DND-41 (cell line): ENCODE data around the gene GBA2.

Experiments used
- EZH2 ChIP-seq: IDR thresholded peaks from 3 replicates; pipeline ENCODE4 v1.6.1; 2012; ENCODE audit warnings: borderline replicate concordance, low read depth, mild to moderate bottlenecking, moderate library complexity, low read length, inconsistent platforms; ENCODE audit not compliant: severe bottlenecking
- TF ChIP-seq, protein P1 (sequence below): IDR thresholded peaks from 2 replicates; pipeline ENCODE4 v1.5.1; 2012; ENCODE audit warnings: borderline replicate concordance, low read length, moderate library complexity, mild to moderate bottlenecking; ENCODE audit not compliant: poor library complexity, severe bottlenecking; ENCODE audit errors: extremely low read depth

DNA sequence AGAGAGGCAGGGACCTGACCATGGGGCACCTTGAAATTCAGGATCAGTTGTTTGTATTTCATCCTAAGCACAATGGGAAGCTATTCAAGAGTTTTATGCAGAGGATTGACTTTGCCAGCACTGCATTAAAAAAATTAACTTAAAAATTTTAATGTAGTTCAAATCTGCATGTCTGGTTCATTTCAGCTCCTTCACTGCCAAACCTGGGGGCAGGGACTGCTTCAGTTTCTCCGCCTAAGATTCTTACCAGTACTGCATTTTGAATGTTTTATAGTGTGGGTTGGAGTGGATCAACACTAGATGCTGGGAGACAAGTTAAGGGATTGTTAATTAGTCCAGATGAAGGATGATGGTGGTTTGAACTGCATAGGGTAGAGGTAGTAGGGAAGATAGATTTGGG, 20.7 kb upstream of the GBA2 start:
- TF ChIP-seq, protein P1, sequence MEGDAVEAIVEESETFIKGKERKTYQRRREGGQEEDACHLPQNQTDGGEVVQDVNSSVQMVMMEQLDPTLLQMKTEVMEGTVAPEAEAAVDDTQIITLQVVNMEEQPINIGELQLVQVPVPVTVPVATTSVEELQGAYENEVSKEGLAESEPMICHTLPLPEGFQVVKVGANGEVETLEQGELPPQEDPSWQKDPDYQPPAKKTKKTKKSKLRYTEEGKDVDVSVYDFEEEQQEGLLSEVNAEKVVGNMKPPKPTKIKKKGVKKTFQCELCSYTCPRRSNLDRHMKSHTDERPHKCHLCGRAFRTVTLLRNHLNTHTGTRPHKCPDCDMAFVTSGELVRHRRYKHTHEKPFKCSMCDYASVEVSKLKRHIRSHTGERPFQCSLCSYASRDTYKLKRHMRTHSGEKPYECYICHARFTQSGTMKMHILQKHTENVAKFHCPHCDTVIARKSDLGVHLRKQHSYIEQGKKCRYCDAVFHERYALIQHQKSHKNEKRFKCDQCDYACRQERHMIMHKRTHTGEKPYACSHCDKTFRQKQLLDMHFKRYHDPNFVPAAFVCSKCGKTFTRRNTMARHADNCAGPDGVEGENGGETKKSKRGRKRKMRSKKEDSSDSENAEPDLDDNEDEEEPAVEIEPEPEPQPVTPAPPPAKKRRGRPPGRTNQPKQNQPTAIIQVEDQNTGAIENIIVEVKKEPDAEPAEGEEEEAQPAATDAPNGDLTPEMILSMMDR, result no peak
- TF ChIP-seq EZH2, result no peak
